Stimulated activated CD4-positive, alpha-beta T cell treated with anti-CD3 and anti-CD28 coated beads, Interleukin-15, amount 100 ng/mL, for 48 hours (primary cell): Measurements from ENCODE around the gene CCNB2.
"Not testable (repeated sequence)": the region's sequence is repeated elsewhere in the genome, so short reads cannot be mapped to it uniquely, and the experiment has no call there.

ENCODE experiments used
- DNase-seq, 2 donors: peaks; one replicate each; pipeline ENCODE4 v3.0.0-alpha.2; 2020; ENCODE audit warnings: low read depth in 2 of 2

CCNB2 gene

GRCh38 chr15:59133929-59134427 is 29.0 kb downstream of the CCNB2 start:
- DNase-seq = no peak

- no peak for DNase-seq
Measured at GRCh38 chr15:59137566-59137965, 32.6 kb downstream of the CCNB2 start.

- DNase-seq = peak; percentile 36 to 42
Measured at GRCh38 chr15:59138243-59138642, 33.3 kb downstream of the CCNB2 start.

- no peak for DNase-seq
Measured at GRCh38 chr15:59140422-59141226, 35.7 kb downstream of the CCNB2 start.

GRCh38 chr15:59143281-59143680 is 38.3 kb downstream of the CCNB2 start:
- DNase-seq = no peak

- not testable (repeated sequence) for DNase-seq
Measured at GRCh38 chr15:59144594-59144993, 39.6 kb downstream of the CCNB2 start.

- DNase-seq = no peak
Measured at GRCh38 chr15:59147666-59148065, 42.7 kb downstream of the CCNB2 start.

GRCh38 chr15:59148153-59148833 is 43.3 kb downstream of the CCNB2 start:
- DNase-seq = no peak

- no peak for DNase-seq
Measured at GRCh38 chr15:59150185-59150584, 45.2 kb downstream of the CCNB2 start.

- no peak for DNase-seq
Measured at GRCh38 chr15:59152694-59153450, 47.9 kb downstream of the CCNB2 start.

- DNase-seq = no peak
Measured at GRCh38 chr15:59153466-59153865, 48.5 kb downstream of the CCNB2 start.

GRCh38 chr15:59154243-59154642 is 49.3 kb downstream of the CCNB2 start:
- no peak for DNase-seq

GRCh38 chr15:59155431-59155830 is 50.5 kb downstream of the CCNB2 start:
- DNase-seq = no peak

GRCh38 chr15:59157396-59157795 is 52.5 kb downstream of the CCNB2 start:
- DNase-seq = no peak

GRCh38 chr15:59157840-59158700 is 53.1 kb downstream of the CCNB2 start:
- DNase-seq = no peak

- DNase-seq = no peak
Measured at GRCh38 chr15:59158701-59159034, 53.7 kb downstream of the CCNB2 start.

- DNase-seq = no peak
Measured at GRCh38 chr15:59159210-59159609, 54.3 kb downstream of the CCNB2 start.

- no peak for DNase-seq
Measured at GRCh38 chr15:59160880-59161593, 56.1 kb downstream of the CCNB2 start.

GRCh38 chr15:59162080-59162479 is 57.1 kb downstream of the CCNB2 start:
- DNase-seq = not testable (repeated sequence)

GRCh38 chr15:59165726-59166125 is 60.8 kb downstream of the CCNB2 start:
- DNase-seq = no peak

- DNase-seq = no peak
Measured at GRCh38 chr15:59166166-59166565, 61.2 kb downstream of the CCNB2 start.
